ENCODE results near the gene KIRREL2.
"Not testable (repeated sequence)": the region's sequence is repeated elsewhere in the genome, so short reads cannot be mapped to it uniquely, and the experiment has no call there.

The KIRREL2 gene

GRCh38 chr19:35856546-35857149 is at the start of gene KIRREL2:
Gene KIRREL2, plus strand, starts transcription at chr19:35856911. Its CDS starts 209 bp downstream, at chr19:35857120.
- DNase-seq (ENCODE audit: low read depth in 1 of 2, low spot score in 1 of 2) = no peak

- DNase-seq (ENCODE audit: low read depth in 1 of 2, low spot score in 1 of 2) = no peak
Measured at GRCh38 chr19:35807633-35808032, 49.1 kb upstream of the KIRREL2 start.

- DNase-seq (ENCODE audit: low read depth in 1 of 2, low spot score in 1 of 2) = no peak
Measured at GRCh38 chr19:35811317-35812219, 45.1 kb upstream of the KIRREL2 start.

DNA sequence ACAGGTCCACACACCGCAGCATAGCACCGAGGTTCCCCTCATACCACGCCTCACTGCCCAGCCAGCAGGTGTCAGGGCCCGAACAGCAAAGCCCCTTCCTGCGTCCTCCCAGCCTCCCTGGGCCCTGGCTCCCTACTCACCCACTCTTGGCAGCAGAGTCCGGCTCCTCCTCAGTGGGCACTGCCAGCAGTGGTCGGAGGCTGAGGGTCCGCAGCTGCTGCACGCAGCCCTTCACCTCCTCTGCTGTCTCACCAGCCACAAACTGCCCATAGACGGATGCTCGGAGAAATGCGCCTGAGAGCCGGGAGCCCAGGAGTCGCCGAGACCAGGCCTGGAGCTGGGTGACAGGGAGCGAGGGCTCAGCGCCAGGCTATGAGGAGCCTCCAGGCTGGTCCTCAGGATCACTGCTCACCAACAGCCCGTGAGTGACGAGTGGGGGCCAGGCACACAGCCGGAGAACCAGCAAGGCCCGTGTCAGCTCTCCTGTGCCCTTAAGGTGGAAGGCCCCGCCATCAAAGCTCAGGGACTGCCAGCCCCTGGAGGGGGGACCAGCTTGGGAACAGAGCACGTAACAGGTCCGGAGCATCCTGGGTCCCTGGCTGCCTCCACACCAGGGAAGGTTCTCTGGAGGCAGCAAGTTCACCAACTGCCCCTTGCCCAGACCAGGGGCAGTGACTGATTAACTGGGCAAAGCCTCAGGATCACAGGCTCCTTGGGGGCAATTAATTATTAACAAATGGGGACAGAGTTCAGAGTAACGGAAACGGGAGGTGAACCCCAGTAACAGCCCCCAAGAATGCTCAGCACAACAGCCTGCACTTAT is 44.3 kb upstream of the KIRREL2 start, which contains the start of gene PRODH2:
PRODH2 (minus strand) TSS at position 626 of the 823 bp plus-strand sequence; CDS start at position 586, 40 bp downstream.
- DNase-seq (ENCODE audit: low read depth in 1 of 2, low spot score in 1 of 2) = no peak

DNA sequence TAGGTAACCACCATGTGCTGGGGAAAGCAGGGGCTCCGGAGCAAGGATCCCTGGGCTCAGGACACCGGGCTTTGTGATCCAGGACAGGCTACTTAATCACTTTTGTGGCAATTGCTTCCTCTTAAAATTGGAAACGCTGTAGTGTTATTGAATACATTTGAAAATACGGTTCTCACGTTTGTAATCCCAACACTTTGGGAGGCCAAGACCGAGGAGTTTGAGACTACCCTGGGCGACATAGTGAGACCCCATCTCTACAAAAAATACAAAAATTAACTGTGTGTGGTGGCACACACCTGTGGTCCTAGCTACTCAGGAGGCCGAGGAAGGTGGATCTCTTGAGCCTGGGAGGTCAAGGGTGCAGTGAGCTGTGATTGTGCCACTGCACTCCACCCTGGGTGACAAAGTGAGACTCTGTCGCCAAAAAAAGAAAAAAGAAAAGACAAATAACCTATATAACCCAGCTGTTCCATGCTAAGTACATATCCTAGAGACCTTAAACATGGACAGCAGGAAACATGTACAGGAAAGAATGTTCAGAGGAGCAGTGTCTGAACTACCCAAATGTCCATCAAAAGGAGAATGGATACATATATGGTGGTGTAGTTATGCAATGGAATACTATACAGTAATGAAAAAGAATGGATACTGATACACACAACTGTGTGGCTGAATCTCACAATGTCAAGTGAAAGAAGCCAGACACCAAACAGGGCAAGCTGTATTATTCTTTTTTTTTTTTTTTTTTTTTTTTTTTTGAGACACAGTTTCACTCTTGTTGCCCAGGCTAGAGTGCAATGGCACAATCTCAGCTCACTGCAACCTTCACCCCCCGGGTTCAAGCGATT is 43.4 kb upstream of the KIRREL2 start:
- no peak for DNase-seq (ENCODE audit: low read depth in 1 of 2, low spot score in 1 of 2)

DNA sequence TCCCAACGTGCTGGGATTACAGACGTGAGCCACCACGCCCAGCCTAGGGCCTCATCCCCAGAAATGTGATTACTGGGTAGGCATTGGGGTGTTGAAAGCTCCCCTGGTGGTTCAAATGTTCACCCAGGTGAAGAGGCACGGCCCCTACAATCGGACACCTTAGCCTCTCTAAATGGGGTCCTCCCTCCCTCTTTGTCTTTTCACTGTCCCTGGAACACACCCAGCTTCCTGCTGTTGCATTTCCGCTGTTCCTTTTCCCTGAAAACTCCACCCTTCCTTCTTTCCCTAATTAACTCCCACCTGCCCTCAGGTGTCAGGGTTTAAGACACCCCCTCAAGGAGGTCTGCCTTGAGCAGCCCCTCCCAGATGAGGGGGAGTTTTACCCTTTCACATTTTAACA is 40.4 kb upstream of the KIRREL2 start:
- DNase-seq (ENCODE audit: low read depth in 1 of 2, low spot score in 1 of 2) = no peak

- DNase-seq (ENCODE audit: low read depth in 1 of 2, low spot score in 1 of 2) = no peak
Measured at GRCh38 chr19:35816846-35817245, 39.9 kb upstream of the KIRREL2 start.

- no peak for DNase-seq (ENCODE audit: low read depth in 1 of 2, low spot score in 1 of 2)
Measured at GRCh38 chr19:35818445-35818844, 38.3 kb upstream of the KIRREL2 start.

- DNase-seq (ENCODE audit: low read depth in 1 of 2, low spot score in 1 of 2) = no peak
Measured at GRCh38 chr19:35822579-35822978, 34.1 kb upstream of the KIRREL2 start.

DNA sequence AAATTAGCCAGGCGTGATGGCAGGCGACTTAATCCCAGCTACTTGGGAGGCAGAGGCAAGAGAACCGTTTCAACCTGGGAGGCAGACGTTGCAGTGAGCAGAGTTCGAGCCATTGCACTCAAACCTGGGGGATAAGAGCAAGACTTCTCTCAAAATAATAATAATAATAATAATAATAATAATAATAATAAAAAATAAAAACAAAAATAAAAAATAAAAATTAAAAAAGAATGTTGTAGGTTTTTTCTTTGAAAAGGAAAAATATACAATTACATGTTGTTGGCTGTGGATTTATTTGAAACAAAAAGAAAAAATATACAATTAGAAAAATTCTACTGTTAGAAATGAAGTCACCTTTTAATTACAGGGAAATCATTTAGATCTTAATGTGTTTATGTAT is 32.6 kb upstream of the KIRREL2 start:
- DNase-seq (ENCODE audit: low read depth in 1 of 2, low spot score in 1 of 2) = no peak

DNA sequence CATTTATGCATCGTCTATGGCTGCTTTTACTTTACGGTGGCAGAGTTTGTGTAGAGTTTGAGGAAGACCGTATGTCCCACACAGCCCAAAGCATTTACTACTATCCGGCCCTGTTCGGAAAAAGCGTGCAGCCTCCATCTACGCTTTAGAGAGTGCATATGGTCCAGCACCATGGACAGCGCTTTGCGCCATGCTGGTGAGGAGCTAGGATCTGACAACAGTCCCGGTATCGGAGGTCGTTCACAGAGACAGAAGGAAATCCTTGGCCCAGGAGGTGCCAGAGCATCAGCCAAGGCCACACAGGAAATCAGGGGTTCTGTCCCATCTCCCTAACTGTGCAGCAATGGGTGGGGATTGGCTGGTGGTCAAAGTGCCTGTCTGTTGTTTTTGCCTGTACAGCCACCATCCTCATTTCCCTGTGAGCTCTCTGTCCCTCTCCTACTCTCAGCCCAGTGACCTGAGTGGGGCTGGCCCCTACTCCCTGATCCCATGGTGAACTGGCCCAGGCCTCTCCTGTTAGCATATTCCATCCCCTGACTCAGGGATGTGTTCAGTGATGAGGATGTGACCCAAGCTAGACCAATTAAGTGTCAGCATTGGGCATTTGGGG is 27.9 kb upstream of the KIRREL2 start:
- DNase-seq (ENCODE audit: low read depth in 1 of 2, low spot score in 1 of 2) = peak in 1 of 2 donors; percentile 12

DNA sequence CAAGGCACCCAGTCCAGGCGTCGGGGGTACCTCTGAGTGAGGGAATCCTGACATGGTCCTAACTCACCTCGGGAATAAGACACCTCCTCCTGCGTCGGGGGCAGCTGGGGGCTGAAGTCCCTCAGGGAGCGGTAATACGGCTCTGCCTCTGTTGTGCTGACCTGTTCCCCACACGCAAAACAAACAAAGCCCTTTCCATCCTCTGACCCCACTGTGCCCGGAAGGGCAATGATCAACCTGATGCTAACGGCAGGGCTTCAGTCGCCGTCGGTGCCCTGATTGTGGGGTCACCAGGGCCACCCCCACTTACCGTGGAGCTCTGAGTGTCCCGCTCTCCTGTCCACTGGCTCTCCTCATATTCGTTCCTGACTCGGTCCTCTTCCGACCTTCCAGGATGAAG is 25.7 kb upstream of the KIRREL2 start:
- no peak for DNase-seq (ENCODE audit: low read depth in 1 of 2, low spot score in 1 of 2)

- DNase-seq (ENCODE audit: low read depth in 1 of 2, low spot score in 1 of 2) = no peak
Measured at GRCh38 chr19:35832054-35832453, 24.7 kb upstream of the KIRREL2 start.

- no peak for DNase-seq (ENCODE audit: low read depth in 1 of 2, low spot score in 1 of 2)
Measured at GRCh38 chr19:35833972-35834371, 22.7 kb upstream of the KIRREL2 start.

GRCh38 chr19:35836096-35836495 is 20.6 kb upstream of the KIRREL2 start:
- DNase-seq (ENCODE audit: low read depth in 1 of 2, low spot score in 1 of 2) = not testable (repeated sequence)

- DNase-seq (ENCODE audit: low read depth in 1 of 2, low spot score in 1 of 2) = no peak
Measured at GRCh38 chr19:35841961-35842595, 14.6 kb upstream of the KIRREL2 start.

DNA sequence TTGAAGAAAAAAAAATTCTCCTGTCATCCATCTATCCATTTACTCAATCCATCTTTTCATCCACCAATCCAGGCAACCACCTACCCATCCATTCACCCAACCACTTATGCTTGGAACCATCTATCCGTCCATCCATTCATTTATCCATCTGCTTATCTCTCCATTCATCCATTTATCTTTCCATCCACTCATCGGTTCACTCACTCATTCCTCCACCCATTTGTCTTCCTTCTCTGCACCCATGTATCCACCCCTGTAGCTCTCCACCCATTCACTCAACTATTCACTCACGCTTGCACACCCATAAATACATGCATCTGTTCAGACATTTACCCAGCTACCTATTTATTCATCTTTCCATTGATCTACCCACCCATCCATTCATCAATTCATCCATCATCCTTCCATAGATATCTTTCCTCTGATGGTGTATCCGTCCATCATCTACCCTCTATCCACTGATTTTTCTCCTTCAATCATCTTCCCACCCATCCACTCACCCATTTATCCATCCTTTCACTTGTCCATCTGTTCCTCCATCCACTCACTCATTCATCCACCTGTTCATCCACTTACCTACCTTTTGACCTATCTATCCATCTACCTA is 13.9 kb upstream of the KIRREL2 start:
- DNase-seq (ENCODE audit: low read depth in 1 of 2, low spot score in 1 of 2) = no peak

DNA sequence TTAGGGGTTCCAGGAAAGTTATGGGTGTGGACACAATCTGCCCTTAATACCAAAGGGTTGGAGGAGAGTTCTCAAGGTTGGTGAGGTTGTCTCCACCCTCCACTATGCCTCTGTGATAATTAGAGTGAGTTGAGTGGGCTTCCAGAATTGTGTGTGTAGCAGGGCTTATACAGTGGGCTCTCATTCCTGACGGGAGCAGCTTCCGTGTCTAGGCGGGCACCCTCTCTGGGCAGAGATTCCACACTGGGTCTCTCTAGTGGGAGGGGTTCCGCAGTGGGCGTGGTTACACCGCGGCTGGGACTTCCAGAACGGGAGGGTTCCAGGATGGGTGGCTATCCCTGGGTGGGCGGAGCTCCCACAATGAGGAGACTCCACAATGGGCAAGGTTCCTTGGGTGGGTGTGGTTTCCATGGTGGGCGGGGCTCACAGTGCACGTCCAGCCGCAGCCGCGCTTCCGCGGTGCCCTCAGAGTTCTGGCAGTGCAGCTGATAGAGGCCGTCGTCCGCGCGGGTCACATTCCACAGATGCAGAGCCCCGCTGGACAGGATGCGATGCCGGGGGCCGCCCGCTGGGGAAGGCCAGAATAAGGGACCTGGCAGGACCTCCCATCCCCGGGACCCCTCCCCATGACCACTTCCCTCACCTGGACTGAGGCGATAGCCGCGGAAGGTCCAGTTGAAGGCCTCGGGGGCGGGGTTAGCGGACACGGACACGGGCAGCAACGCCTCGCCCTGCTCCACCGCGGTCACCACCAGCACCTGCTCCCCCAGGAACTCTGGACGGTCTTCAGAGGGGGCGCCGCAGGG is 12.8 kb upstream of the KIRREL2 start:
- no peak for DNase-seq (ENCODE audit: low read depth in 1 of 2, low spot score in 1 of 2)

Measured in activated CD4-positive, alpha-beta T cell treated with anti-CD3 and anti-CD28 coated beads, Interleukin-2, amount 50 U/mL, for 24 hours (primary cell).